HG02870 (cell line): ENCODE data around the gene SCYL2.

Experiments
- ATAC-seq: cut with Tn5 transposase; IDR thresholded peaks from one replicate; pipeline ENCODE4 v1.9.1; 2021; ENCODE audit warnings: mild to moderate bottlenecking, moderate library complexity; ENCODE audit not compliant: unreplicated experiment

Gene SCYL2

GRCh38 chr12:100372853-100373640, 106.1 kb downstream of the SCYL2 start:
- no peak for ATAC-seq

- ATAC-seq = no peak
These were observed 108.2 kb downstream of the SCYL2 start for GRCh38 chr12:100375038-100375735.

- ATAC-seq = no peak
These were observed 109.2 kb downstream of the SCYL2 start for GRCh38 chr12:100376161-100376560.

GRCh38 chr12:100381379-100381778, 114.4 kb downstream of the SCYL2 start:
- ATAC-seq = no peak

GRCh38 chr12:100382338-100382737, 115.4 kb downstream of the SCYL2 start:
- no peak for ATAC-seq

GRCh38 chr12:100383586-100384558, 116.9 kb downstream of the SCYL2 start:
- ATAC-seq = no peak

GRCh38 chr12:100384559-100384935, 117.6 kb downstream of the SCYL2 start:
- ATAC-seq = no peak

GRCh38 chr12:100388382-100388781, 121.4 kb downstream of the SCYL2 start:
- no peak for ATAC-seq
